ENCODE data around the gene KDM5A.
"Not testable (repeated sequence)": the region's sequence is repeated elsewhere in the genome, so short reads cannot be mapped to it uniquely, and the experiment has no call there.

KDM5A gene

DNA sequence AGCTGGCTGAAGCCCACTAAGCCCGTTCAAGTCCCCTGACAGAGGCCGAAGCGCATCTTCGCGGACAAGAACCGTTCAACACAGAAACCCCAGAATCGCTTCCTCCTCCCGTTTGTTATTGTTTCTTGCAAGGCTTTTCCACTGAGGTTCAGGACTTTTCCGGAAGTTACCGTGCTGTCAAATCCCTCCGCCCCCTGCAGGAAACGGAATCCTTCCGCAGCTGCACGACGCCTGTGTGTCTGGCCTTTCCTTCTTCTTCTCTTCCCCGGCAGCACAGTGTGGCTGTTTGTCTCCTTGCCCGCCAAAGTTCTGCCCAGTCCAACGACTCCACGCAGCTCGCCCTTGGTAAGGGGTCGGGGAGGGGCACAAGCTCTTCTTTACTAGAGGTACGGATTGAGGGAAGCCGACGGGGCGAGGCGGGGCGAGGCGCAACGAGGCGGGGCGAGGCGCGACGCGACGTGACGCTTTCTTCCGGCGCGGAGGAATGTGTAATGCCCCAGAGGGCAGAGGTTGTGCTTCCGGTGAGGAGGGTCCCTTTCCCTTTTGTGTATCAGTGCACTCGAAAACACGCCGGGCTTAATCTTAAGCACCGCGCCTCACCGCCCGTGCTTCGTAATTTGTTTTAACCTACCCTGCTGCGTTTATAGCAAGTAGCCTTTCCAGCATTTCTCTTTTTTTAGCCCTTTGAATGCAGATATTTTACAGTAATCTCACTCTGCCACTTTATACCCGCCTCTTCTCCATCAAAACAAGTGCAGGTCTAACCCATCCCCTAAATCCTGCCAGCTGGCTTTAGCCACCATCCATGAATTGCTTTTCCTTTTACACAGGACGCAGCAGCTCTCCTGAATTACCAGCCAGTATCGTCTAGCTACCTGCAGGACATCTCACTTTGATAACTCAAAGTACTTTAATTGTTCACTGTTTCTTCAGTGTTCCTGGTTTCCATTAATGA is at the start of gene KDM5A:
Gene KDM5A (minus strand): TSS at position 179 of the 955 bp plus-strand sequence. CDS start 229 bp downstream, outside the sequence.
- Mint-ChIP-seq H3K4me3 (peak within 1 kb of the TSS; percentile 98), H3K27ac (peak within 1 kb of the TSS; percentile 99), H3K36me3 (peaks cover 4% of the 10 kb centered on the region), H3K27me3 (no peaks in the 10 kb centered on the region), H3K9me3 (no peaks in the 10 kb centered on the region), H3K4me1 (peaks cover 34% of the 10 kb centered on the region)

DNA sequence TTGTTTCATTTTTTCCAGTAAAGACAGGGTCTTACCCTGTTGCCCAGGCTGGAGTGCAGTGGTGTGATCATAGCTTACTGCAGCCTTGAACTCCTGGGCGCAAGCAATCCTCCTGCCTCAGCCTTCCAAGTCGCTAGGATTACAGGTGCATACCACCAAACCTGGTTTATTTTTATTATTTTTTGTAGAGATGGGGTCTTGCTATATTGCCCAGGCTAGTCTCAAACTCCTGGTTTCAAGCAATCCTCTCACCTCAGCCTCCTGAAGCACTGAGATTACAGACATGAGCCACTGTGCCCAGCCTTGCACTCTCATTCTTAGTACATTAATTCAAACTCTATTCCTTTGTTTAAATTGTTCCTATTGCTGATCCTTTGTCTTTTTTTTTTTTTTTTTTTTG is 46.6 kb upstream of the KDM5A start:
- H3K27me3 Mint-ChIP-seq, H3K27ac Mint-ChIP-seq, H3K9me3 Mint-ChIP-seq, H3K4me3 Mint-ChIP-seq, H3K4me1 Mint-ChIP-seq: not testable (repeated sequence)
- H3K36me3 Mint-ChIP-seq, result peaks cover 20% of the 10 kb centered on the region

DNA sequence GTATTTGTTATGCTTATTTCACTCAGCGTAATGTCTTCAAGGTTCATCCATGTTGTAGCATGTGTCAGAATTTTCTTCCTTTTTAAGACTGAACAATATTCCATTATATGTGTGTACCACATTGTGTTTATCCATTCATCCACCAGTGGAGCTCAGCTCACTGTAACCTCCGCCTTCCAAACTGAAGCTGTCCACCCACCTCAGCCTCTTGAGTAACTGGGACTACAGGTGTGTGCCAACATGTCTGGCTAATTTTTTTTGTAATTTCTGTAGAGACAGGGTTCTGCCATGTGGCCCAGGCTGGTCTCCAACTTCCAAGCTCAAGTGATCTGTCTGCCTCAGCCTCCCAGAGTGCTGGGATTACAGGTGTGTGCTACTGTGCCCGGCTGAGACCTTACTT is 33.4 kb upstream of the KDM5A start:
- Mint-ChIP-seq H3K27ac (no peak overlapping the region), H3K9me3 (no peaks in the 10 kb centered on the region), H3K4me3 (no peak overlapping the region), H3K4me1 (no peaks in the 10 kb centered on the region), H3K27me3 (no peaks in the 10 kb centered on the region), H3K36me3 (peaks cover 13% of the 10 kb centered on the region)

DNA sequence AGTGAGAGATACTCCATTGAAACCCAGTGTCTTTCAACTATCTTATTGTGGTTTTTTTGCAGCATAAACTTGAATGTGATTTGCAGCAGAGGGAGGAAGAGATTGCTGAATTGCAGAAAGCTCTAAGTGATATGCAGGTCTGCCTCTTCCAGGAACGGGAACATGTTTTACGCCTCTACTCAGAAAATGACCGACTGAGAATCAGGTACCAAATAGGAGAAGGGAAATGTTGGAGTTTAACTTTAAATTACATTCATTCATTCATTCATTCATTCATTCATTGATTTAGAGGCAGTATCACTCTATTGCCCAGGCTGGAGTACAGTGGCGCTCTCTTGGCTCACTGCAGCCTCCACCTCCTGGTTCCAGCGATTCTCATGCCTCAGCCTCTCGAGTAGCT is 29.3 kb upstream of the KDM5A start:
- H3K4me3 Mint-ChIP-seq, result no peak overlapping the region
- peaks cover 16% of the 10 kb centered on the region for H3K36me3 Mint-ChIP-seq
- no peak overlapping the region for H3K27ac Mint-ChIP-seq
- H3K4me1 Mint-ChIP-seq, result no peaks in the 10 kb centered on the region
- no peaks in the 10 kb centered on the region for H3K27me3 Mint-ChIP-seq
- no peaks in the 10 kb centered on the region for H3K9me3 Mint-ChIP-seq

DNA sequence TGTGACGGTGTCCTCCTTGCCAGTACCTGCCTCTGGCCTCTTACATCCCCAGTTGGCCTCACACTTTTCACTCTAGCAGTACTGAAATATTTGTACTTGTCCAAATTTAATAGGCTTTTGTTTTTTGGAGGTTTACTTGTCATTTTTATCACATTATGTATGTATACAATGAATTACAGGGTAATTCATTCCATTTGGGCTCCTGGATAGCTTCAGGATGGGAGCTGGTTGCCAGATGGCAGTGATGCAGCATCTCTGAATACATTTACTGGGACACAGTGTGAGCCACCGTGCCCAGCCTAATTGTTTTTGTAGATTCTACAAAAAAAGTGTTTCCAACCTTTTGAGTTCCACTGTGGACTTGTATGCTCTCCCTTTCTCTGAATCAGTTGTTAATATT is 25.7 kb upstream of the KDM5A start:
- Mint-ChIP-seq H3K4me1 (no peaks in the 10 kb centered on the region), H3K27ac (no peak overlapping the region), H3K27me3 (no peaks in the 10 kb centered on the region), H3K36me3 (peaks cover 16% of the 10 kb centered on the region), H3K4me3 (no peak overlapping the region), H3K9me3 (no peaks in the 10 kb centered on the region)

DNA sequence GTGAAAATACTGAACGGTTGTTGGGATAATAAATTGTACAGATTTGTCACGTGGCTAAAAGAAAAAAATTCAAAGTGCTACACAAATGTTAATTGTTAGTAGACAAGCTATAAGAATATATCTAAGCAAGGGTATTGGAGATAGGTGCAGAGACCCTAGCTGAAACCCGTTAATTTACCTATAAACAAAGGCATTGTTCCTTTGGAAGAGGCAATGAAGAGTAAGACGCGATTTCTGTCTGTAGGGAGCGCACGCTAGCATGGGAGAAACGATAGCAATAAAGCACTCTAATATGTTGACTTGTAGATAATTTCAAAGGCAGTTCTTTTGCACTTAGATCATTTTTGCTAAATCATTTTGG is 12.9 kb upstream of the KDM5A start:
- H3K36me3 Mint-ChIP-seq, result no peaks in the 10 kb centered on the region
- no peaks in the 10 kb centered on the region for H3K27me3 Mint-ChIP-seq
- no peaks in the 10 kb centered on the region for H3K4me1 Mint-ChIP-seq
- H3K4me3 Mint-ChIP-seq, result no peak overlapping the region
- no peaks in the 10 kb centered on the region for H3K9me3 Mint-ChIP-seq
- H3K27ac Mint-ChIP-seq, result no peak overlapping the region

DNA sequence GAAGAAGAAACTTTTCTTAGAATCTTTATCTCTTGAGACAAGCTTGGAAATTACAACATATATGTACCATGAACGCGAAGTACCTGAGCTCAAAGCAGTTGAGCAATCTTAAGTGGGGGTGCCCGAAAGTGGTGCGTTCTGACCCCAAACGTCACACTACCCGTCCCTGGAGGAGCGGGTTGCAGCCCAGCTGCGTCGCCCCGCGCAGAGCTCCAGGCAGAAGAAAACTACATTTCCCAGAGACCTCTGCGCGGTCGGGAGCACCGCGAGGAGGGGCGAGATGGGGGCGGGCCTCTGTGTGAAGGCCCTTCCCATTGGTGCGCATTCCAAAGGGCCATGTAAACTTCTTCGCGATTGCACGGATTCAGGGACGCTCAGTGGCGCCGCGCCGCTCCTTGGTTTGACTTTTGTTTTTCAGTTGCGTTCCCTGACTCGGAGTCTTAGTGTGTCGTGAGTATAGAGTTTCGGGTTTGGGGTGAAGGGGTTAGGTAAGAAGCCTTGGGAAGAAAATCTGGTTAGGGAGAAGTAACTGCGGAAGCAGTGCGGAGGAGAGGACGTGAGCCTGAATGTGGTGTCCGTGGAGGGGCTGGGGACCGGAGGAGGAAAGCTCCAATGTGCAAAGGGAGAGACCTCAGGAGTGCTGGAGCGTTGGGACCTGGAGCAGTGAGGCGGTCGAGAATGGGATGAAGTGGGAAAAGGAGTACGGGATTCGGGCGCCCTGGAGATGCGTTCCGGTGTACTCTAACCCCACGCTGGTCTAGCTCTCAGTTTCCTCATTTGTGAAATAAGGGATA is 12.3 kb upstream of the KDM5A start, which contains the start of gene CCDC77:
Gene CCDC77 (plus strand): TSS at position 410 of the 794 bp plus-strand sequence. CDS start 7,740 bp downstream, outside the sequence.
- Mint-ChIP-seq H3K27ac (no peak within 1 kb of the TSS), H3K4me1 (no peaks in the 10 kb centered on the region)

DNA sequence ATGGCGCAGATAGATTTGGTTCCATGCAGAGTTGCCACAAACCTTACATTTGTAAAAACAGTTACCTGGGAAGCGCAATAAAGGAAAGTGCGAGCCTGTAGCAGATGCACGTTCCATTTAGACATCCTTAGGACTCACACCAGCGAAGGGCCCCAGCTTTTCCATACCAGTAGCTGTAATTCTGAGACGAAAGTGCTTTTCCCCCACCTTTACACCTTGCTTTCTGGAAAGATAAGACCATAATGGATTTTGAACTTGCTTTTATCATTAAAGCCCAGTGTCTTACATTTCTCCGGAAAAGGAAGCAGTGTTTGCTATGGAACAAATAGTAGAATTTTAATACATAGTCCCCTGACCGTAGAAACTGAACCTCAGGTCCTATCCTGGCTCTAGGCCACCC is 11.7 kb upstream of the KDM5A start:
- H3K9me3 Mint-ChIP-seq, result no peaks in the 10 kb centered on the region
- no peaks in the 10 kb centered on the region for H3K27me3 Mint-ChIP-seq
- no peaks in the 10 kb centered on the region for H3K4me1 Mint-ChIP-seq
- no peaks in the 10 kb centered on the region for H3K36me3 Mint-ChIP-seq
- no peak overlapping the region for H3K4me3 Mint-ChIP-seq
- H3K27ac Mint-ChIP-seq, result no peak overlapping the region

More for the DNA sequence above, 12.3 kb upstream of the KDM5A start, which contains the start of gene CCDC77:
- Mint-ChIP-seq H3K36me3 (no peaks in the 10 kb centered on the region), H3K4me3 (no peak within 1 kb of the TSS), H3K9me3 (no peaks in the 10 kb centered on the region), H3K27me3 (no peaks in the 10 kb centered on the region)

DNA sequence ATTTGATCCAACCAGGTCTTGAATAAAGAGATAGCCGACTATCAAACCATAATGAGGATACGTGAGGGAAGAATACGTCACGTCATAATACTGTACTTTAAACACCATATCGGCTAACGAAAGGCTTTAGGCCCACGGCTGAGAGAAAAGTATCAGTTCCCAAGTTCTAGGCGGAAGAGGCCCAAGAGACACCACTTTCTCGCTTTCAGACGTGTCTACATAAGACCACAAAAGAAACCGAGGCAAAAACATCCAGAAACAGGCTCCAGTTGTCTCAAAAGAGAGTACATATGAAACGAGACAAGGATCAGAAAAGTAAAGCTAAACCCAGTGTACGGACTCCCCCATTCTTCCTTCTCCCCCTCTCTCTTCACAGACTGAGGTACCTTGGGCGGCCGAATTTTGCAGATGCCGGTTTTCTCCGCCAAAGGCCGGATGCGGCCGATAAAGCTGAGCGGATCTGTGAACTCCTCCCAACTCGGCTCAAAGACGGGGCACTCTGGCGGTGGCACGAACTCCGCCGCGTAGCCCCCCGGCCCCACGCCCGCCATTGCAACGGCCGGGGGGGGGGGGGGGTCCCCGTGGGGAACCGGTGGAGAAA is 479 bp downstream of the KDM5A start:
- peaks cover 8% of the 10 kb centered on the region for H3K36me3 Mint-ChIP-seq
- H3K9me3 Mint-ChIP-seq, result no peaks in the 10 kb centered on the region
- no peaks in the 10 kb centered on the region for H3K27me3 Mint-ChIP-seq
- H3K27ac Mint-ChIP-seq, result peak overlapping the region; percentile 99
- H3K4me1 Mint-ChIP-seq, result peaks cover 42% of the 10 kb centered on the region
- peak overlapping the region; percentile 98 for H3K4me3 Mint-ChIP-seq

DNA sequence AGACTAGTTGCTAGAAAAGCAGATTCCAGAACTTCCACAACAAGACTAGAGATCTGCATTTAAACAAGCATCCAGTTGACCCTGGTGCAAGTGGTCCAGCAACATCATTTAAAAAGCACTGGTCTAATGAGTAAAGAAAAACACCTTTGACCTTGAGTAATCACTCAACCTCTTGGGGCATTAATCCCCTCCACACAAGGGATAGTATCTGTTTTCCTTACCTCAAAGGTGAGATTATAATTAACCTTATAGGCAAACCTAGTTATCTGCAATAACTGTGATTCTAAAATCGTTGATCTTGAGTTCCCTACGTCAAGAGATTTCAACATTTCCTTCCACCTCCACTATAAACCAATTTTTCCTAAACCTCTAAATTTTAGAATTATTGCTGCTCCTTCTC is 1.1 kb downstream of the KDM5A start:
- Mint-ChIP-seq H3K36me3 (peaks cover 8% of the 10 kb centered on the region), H3K4me1 (peaks cover 42% of the 10 kb centered on the region), H3K9me3 (no peaks in the 10 kb centered on the region), H3K27me3 (no peaks in the 10 kb centered on the region), H3K4me3 (peak overlapping the region; percentile 98), H3K27ac (peak overlapping the region; percentile 99)

DNA sequence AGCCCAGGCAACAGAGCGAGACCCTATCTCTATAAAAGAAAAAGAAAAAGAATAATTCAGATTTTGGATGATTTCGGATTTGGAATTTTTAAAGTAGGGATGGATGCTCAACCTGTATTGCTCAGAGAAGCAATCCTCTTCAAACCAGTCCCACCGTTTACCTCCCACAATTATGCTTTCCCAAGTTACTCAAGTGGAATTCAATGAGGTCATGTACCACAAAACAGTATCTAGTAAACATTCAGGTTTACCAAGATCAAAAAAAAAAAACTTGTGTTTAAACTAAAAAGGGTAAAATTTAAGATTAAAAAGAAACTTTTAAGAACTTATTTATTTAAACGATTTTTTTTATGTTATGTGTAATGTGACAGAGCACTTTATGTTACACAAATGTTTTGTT is 2.5 kb downstream of the KDM5A start:
- no peaks in the 10 kb centered on the region for H3K9me3 Mint-ChIP-seq
- H3K4me1 Mint-ChIP-seq, result peaks cover 42% of the 10 kb centered on the region
- H3K36me3 Mint-ChIP-seq, result peaks cover 8% of the 10 kb centered on the region
- H3K27me3 Mint-ChIP-seq, result no peaks in the 10 kb centered on the region
- no peak overlapping the region for H3K27ac Mint-ChIP-seq
- H3K4me3 Mint-ChIP-seq, result peak overlapping the region; percentile 98

DNA sequence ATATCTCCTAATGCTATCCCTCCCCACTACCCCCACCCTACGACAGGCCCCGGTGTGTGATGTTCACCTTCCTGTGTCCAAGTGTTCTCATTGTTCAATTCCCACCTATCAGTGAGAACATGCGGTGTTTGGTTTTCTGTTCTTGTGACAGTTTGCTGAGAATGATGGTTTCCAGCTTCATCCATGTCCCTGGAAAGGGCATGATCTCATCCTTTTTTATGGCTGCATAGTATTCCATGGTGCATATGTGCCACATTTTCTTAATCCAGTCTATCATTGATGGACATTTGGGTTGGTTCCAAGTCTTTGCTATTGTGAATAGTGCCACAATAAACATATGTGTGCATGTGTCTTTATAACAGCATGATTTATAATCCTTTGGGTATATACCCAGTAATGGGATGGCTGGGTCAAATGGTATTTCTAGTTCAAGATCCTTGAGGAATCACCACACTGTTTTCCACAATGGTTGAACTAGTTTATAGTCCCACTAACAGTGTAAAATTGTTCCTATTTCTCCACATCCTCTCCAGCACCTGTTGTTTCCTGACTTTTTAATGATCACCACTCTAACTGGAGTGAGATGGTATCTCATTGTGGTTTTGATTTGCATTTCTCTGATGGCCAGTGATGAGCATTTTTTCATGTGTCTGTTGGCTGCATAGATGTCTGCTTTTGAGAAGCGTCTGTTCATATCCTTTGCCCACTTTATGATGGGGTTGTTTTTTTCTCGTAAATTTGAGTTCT is 18.2 kb downstream of the KDM5A start:
- not testable (repeated sequence) for H3K27me3 Mint-ChIP-seq, H3K4me1 Mint-ChIP-seq, H3K27ac Mint-ChIP-seq, H3K4me3 Mint-ChIP-seq, H3K9me3 Mint-ChIP-seq
- peaks cover 49% of the 10 kb centered on the region for H3K36me3 Mint-ChIP-seq

DNA sequence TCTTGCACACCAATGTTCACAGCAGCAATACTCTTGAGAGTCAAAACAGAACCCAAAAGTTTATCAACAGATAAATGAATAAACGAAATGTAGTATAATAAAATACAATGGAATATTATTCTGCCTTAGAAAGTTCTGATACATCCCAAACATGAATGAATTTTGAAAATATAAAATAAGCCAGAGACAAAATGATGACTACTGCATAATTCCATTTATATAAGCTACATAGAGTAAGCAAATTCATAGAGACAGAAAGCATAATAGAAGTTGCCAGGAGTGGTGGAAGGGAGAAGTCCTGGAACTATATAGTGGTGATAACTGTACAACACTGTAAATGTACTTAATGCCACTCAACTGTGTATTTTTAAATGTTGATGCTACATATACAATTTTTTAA is 21.1 kb downstream of the KDM5A start:
- H3K4me1 Mint-ChIP-seq, result peaks cover 10% of the 10 kb centered on the region
- H3K36me3 Mint-ChIP-seq, result peaks cover 48% of the 10 kb centered on the region
- H3K9me3 Mint-ChIP-seq, result no peaks in the 10 kb centered on the region
- peak overlapping the region; percentile 18 for H3K27ac Mint-ChIP-seq
- H3K27me3 Mint-ChIP-seq, result no peaks in the 10 kb centered on the region
- no peak overlapping the region for H3K4me3 Mint-ChIP-seq

DNA sequence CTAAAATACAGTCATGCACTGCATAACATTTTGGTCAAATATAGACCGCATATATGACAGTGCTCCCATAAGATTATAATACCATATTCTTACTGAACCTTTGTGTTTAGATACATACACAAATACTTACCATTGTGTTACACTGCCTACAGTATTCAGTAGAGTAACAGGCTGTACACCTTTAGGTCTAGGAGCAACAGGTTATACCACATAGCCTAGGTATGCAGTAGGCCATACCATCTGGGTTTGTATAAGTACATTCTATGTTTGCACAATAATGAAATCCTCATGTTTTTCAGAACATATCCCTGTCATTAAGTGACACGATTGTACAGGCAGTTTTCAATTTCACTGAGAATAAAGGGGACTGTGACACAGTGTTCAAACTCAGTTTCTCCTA is 22.3 kb downstream of the KDM5A start:
- H3K27ac Mint-ChIP-seq, result no peak overlapping the region
- H3K36me3 Mint-ChIP-seq, result peaks cover 51% of the 10 kb centered on the region
- peaks cover 17% of the 10 kb centered on the region for H3K4me1 Mint-ChIP-seq
- H3K4me3 Mint-ChIP-seq, result no peak overlapping the region
- no peaks in the 10 kb centered on the region for H3K9me3 Mint-ChIP-seq
- H3K27me3 Mint-ChIP-seq, result no peaks in the 10 kb centered on the region

DNA sequence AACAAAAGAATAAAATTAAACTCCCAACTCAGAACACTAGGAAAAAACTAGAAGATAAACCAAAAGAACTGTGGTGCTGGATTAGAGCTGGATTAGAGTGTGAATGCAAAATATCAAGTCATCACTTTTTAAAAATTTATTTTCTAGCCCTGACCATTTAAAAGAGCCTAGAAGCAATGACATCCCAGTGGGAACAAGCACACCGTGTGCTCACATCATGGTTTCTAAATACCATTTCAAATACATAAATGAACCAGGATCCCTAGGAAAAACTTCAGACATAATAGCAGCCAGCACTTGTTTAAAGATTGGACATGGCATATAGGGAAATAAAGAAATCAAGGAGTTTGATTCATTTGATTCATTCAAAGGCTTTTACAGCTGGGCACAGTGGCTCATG is 30.0 kb downstream of the KDM5A start:
- Mint-ChIP-seq H3K4me1 (peaks cover 42% of the 10 kb centered on the region), H3K36me3 (peaks cover 41% of the 10 kb centered on the region), H3K4me3 (no peak overlapping the region), H3K27ac (no peak overlapping the region), H3K27me3 (no peaks in the 10 kb centered on the region), H3K9me3 (no peaks in the 10 kb centered on the region)
